ENCODE data around the gene AFM.

AFM gene, protein sequence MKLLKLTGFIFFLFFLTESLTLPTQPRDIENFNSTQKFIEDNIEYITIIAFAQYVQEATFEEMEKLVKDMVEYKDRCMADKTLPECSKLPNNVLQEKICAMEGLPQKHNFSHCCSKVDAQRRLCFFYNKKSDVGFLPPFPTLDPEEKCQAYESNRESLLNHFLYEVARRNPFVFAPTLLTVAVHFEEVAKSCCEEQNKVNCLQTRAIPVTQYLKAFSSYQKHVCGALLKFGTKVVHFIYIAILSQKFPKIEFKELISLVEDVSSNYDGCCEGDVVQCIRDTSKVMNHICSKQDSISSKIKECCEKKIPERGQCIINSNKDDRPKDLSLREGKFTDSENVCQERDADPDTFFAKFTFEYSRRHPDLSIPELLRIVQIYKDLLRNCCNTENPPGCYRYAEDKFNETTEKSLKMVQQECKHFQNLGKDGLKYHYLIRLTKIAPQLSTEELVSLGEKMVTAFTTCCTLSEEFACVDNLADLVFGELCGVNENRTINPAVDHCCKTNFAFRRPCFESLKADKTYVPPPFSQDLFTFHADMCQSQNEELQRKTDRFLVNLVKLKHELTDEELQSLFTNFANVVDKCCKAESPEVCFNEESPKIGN

DNA sequence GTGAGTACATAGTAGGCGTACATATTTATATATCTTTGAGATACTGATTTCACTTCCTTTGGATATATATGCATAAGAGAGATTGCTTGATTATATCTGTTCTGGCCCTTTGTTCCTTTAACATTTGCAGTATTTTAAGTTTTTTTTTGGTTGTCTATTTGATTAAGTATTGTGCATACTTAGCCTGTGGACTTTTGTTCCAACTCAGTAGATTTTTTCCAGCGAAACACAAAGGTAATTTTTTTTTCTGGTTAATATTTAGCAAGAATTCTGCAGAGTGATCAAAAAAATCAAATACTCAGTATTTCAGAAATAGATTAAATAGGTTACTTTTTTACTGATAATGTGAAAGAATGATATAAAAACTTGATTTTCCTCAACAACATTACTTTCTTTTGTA, at the start of gene AFM:
TSS of gene AFM (plus strand) at position 388 of the 400 bp plus-strand sequence. CDS start 31 bp downstream, outside the sequence.
- no peak for DNase-seq

DNA sequence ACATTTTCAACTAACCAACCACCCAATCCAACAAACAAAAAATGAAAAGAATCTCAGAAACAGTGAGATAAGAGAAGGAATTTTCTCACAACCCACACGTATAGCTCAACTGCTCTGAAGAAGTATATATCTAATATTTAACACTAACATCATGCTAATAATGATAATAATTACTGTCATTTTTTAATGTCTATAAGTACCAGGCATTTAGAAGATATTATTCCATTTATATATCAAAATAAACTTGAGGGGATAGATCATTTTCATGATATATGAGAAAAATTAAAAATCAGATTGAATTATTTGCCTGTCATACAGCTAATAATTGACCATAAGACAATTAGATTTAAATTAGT, 49.8 kb upstream of the AFM start:
- no peak for DNase-seq

DNA sequence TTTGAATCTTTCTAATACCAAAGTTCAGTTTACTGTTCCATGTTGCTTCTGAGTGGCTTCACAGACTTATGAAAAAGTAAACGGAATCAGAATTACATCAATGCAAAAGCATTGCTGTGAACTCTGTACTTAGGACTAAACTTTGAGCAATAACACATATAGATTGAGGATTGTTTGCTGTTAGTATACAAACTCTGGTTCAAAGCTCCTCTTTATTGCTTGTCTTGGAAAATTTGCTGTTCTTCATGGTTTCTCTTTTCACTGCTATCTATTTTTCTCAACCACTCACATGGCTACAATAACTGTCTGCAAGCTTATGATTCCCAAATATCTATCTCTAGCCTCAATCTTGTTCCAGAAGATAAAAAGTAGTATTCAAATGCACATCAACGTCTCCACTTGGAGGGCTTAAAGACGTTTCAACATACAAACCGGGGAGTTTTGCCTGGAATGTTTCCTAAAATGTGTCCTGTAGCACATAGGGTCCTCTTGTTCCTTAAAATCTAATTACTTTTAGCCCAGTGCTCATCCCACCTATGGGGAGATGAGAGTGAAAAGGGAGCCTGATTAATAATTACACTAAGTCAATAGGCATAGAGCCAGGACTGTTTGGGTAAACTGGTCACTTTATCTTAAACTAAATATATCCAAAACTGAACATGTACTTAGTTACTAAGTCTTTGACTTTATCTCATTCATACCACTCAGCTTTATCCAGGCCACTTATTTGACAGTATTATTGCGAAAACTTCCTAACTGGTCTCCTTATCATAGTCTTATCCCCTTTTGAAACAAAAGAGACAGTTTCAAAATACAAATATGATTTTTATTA, 49.2 kb upstream of the AFM start:
- DNase-seq: no peak

DNA sequence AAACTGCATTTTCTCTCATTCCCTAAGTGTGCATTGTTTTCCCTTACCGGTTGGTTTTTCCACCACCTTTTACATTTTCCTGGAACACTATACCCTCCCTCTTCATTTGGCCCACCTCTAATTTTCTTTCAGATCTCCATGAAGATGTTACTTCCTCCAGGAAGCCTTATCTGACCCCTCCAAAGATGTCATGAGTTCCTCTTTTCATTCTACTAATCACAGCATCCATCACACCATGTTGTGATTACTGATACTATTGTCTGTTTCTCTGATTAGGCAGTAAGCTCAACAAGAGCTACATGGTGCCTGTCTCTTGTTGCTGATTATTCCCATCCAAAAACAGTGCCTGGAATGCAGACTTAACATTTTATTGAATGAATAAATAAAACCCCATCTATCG, 48.4 kb upstream of the AFM start:
- DNase-seq: no peak

DNA sequence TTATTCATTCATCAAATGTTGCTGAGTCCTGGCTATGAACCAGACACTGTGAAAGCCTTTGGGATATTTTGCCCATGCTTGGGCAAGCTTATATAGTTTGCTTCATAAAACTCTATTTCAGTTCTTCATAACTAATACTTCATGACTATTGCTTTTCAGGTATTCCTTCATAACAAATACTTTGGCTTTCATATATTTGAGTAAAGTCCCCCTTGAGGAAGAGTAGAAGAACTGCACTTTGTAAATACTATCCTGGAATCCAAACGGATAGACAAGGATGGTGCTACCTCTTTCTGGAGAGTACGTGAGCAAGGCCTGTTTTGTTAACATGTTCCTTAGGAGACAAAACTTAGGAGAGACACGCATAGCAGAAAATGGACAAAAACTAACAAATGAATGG, 47.2 kb upstream of the AFM start:
- no peak for DNase-seq

DNA sequence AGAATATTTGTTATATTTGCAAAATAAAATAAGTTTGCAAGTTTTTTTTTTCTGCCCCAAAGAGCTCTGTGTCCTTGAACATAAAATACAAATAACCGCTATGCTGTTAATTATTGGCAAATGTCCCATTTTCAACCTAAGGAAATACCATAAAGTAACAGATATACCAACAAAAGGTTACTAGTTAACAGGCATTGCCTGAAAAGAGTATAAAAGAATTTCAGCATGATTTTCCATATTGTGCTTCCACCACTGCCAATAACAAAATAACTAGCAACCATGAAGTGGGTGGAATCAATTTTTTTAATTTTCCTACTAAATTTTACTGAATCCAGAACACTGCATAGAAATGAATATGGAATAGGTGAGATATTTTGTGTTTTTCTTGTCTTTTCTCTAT, 45.6 kb upstream of the AFM start, which contains the start of gene AFP:
TSS of gene AFP (plus strand) at position 238 of the 400 bp plus-strand sequence. CDS start at position 280, 42 bp downstream.
- DNase-seq: no peak

DNA sequence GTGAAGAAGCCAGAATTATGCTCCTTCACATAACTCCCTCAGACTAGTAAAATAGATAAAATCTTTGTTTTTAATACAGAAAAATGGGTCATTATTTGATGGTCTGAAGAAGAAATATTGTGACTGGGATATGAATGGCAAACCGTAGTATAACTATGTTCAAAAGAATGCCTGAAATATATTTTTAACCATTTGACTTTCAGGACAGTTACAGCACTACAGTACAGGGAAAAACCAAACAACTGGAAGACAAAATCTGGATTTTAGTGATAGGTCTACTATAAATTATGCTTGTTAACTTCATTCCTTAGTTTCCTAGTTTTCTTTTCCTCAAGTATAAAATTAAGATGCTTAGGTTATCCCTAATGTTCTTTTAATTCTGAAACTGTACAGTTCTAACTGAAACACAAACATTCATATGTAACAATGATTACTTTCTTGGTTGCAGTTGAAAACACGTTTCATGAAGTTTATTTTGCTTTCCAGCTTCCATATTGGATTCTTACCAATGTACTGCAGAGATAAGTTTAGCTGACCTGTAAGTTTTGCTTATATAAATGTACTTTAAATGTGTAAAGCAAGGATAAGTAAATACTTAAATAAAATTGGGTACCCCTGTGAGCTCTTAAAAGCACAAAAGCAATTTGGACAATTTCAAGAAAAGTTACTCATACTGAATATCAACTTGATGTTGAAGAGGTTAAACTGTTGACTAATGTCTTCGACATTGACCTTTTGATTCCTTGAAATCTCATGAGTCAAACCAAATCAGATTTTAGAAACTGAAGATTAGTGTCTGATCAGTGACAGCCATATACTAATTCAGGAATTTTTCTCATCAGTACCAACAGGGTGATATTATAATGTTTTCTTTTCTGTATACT, 44.6 kb upstream of the AFM start:
- DNase-seq: no peak

DNA sequence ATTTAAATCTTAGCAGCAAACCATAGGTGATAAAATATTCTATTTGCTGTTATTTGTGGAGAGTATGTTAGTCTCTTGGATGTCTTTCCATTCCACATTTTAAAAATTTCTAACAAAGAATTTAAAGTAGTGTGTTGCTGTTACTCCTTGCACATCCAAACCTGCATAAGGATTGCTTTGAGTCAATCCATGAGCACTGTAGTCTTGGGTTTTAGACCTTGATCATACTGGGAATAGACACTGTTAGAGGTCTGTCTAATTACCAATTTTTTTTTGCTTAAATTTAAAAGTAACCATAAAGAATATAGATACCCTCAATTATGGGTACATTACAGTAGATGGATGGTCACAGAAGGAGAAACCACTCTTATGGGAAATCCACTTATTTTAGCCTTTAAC, 44.0 kb upstream of the AFM start:
- DNase-seq: no peak

DNA sequence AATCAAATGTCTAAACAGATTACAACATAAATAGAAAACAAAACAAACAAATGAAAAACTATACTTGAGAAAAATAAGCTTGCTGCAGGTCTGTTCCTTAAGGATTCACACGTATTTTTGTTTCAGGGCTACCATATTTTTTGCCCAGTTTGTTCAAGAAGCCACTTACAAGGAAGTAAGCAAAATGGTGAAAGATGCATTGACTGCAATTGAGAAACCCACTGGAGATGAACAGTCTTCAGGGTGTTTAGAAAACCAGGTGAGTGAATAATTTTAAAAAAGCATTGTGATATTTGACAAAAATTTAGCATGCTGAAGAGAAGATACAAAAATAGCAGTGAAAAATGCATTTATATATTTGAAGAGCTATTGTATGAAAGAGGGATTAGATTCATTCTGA, 43.5 kb upstream of the AFM start:
- DNase-seq: no peak

DNA sequence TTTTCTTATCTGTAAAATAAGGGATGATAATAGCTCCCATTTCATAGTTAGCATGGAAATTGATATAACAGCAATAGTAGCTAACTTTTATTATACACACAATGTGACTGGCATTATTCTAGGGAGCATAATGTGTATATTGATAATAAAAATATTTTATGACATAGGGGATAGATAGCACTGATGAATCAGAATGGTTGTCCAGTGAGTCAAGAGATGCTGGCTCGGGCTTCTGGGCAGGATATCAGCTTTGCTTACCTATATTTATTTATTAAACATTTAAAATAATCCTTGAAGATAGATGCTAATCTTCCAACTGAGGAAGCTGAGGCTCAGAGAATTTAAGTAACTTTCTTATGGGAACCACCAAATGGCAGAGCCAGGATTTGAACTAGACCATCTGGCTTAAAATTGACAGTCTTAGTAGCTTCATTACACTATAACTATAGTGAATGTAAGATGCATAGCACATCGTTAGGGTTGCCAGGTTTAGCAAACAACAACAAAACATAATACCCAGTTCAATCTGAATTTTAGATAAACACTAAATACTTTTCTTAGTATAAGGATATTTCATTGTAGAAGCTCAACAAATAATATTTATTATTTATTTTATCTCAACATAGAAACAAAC, 42.8 kb upstream of the AFM start:
- no peak for DNase-seq

DNA sequence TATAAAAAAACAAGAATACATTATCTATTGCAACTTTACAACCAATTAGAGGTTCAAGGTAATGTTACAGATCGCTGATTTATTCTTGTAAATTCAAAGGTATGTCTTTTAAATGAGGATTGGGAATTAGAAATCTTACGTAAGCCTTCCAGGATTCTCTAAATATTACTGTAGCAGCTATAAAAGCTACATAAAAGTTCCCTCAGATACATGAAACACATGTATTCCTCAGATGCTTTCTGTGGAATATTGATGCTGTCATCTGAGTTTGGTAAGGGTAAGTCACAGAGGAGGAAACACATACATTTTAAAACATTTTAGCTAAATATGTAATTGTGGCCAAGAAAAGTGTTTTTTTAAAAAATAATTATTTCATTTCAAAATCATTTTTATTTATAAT, 42.1 kb upstream of the AFM start:
- DNase-seq: no peak

DNA sequence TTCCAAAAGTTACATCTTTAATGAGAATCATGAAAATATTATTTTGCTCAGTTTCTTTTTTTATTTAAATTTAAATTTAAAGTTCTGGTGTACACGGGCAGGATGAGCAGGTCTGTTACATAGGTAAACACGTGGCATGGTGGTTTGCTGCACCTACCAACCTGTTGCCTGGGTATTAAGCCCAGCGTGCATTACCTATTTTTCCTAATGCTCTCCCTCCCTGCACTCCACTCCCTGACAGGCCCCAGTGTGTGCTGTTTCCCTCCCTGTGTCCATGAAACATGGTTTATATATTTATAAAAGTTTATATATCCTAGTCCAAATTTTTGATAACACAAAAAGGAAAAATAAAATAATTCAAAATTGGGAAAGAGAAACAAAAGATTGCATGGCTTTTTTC, 41.6 kb upstream of the AFM start:
- no peak for DNase-seq

DNA sequence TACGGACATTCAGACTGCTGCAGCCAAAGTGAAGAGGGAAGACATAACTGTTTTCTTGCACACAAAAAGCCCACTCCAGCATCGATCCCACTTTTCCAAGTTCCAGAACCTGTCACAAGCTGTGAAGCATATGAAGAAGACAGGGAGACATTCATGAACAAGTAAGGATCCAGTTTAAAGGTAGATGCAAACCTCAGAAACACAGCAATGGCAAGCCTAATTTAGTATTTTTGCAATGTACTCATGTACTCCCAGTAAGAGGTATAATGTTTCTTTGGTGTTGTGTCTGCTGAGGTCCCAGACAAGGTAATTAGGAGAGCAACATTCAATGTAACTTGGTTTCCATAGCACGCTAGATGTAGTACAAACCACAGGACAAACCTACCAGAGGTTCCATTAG, 40.9 kb upstream of the AFM start:
- DNase-seq: no peak

DNA sequence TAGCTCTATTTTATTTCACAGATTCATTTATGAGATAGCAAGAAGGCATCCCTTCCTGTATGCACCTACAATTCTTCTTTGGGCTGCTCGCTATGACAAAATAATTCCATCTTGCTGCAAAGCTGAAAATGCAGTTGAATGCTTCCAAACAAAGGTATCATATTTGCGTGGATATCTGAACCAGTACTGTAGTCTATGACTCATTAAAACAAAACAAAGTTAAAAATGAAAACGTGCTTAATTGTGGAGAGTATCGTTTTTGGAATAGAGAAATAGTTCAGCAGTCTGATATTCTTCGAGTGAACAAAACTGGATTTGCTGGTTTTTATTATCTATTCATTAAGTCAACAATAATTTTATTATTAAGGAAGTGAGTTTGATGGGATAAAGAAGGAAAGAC, 39.3 kb upstream of the AFM start:
- no peak for DNase-seq

DNA sequence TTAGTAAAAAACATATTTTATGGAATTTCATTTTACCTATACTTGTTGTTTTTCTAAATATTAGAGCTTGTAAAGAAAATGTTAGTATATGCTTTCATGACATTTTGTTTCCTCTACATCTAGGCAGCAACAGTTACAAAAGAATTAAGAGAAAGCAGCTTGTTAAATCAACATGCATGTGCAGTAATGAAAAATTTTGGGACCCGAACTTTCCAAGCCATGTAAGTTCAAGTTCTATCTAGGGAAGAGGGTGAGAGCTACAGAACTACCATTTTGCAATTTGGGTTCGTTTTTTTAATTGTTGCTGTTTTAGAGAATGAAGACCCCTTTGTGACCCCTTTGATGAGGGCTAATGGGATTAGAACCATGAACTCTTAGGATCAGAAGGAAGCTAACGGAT, 38.3 kb upstream of the AFM start:
- no peak for DNase-seq

DNA sequence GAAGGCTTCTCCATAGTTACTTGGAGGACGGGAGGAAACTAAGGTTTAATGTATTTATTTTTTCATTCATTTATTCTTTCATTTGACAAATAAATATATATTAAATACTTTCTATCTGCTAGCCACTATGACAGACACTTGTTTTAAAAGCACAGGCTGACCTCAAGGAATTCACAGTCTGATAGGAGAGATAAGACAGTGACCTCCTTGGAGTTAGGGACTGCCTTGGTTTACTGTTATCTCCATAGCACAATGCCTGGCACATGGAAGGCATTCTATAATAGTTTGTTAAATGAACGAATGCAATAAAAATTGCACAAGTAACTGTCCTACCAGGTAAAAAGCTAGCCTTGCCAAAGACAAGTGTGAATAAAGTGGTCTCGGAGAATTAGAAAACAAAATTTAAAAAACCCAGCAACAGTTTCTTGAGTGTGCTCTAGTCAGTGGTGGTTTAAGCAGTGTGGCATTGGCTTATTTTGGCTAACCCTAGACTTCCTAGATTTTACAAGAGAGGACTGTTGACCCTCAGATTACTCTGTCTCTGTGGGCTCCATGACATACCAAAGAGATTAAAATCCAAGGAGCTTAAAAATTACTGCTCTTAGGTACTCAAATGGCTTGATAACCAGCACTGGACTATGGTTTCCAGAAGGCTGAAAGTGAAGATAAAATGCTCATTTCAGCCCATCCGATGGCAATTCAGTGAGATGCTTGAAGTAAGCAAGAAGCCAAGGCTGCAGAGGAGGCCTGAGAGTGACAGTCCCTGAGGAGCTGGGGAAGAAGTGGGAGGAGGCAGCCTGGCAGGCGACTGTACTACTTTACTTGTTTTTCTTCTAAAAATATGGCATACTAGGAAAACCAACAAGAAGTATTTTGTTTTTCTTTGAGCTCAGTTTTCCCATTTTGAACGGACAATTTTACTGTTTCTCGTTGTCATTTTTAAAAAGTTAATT, 35.9 kb upstream of the AFM start:
- DNase-seq: no peak

DNA sequence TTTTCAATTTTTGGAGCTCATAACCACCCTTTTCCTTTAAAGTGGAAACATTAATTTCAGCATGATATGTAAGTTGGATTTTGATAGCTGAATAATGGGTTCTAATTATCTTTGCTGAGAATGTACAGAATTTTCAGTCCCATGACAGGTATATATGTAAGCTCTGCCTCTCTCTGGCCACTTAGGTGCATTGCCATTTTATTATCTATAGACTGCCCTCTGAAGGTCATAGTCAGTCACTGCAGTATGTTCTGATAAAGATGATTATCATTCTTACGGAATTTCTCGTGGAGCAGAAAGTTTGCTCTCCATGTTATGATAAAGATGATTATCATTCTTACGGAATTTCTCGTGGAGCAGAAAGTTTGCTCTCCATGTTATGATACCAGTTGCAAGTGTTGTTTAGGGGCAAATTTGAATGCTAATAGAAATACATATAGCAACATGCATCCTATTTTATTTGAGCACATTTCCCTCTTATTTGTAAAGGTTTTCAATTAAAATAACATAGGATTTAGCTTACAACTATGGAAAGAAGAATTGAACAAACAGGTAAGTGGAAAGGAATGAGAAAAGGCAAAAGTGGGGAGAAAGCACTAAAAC, 35.1 kb upstream of the AFM start:
- peak; percentile 51 for DNase-seq

DNA sequence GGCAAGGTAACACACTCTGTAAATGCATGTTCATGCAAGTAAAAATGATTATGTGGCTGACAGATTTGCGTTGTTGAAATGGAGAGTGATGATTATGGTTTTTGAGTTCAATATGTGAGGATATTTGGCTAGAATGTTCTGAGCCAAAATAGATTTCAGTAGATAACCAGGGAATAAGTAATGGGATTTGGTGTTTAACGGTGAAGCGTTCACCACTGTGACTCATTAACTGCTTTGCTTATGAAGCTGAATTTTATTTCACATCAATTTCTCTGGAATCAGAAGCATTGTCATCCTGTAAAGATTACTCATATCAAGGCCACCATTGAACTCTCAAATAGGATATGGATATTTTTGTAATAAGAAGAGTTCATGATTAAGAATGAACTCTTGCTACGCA, 33.9 kb upstream of the AFM start:
- DNase-seq: peak; percentile 77

DNA sequence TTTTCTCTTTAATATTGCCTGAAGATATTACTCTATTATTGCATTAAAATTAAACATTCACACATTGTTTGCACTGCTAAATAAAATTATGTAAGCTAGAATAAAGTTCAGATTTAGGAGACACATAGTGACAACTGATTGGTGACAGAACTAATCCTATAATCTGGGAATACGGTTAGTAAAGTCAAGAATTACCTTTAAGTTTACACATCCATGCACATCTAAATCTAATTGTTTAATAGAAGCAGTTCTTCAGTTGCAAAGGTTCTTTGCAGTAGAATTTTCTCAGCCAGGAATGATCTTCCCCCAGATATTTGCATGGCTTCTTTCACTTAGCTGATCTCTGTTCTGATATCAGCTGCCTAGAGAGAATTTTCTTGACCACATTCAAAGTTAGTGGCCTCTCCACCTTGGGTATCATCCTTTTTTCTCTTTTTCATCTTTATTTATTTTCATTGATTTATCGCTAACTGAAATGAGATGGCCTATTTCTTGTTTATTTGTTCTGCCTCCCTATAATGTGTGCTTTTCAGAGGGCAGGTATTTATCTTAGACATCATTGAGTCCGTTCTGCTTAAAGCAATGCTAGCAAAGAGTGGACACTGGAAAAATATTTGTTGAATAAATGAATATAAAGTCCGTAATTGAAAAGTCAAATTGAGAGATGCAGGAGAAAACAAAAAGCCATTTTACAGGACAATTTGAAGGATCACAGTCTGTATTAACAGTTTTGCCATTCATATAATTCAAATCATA, 32.9 kb upstream of the AFM start:
- no peak for DNase-seq
